Lower leg skin (tissue), 4 donors: ENCODE measurements around the gene ANKRD13D. TPM values are rescaled to one million over a fixed set of nuclear protein-coding genes. Genes with fewer than 3 reads are reported as not detected.

Experiments
- DNase-seq, 2 donors: peaks; one replicate each; pipeline ENCODE4 v3.0.0-alpha.2; 2019; ENCODE audit warnings: low spot score in 2 of 2
- H3K4me3 ChIP-seq: fragments of 200-600 bp; sonication (generic); 2 replicates; pipeline ENCODE4 v1.5.1; 2017; ENCODE audit warnings: mild to moderate bottlenecking, low read depth; ENCODE audit not compliant: poor library complexity, severe bottlenecking
- CTCF ChIP-seq, 3 donors: fragments of 450-650 bp; IDR thresholded peaks; one replicate each; pipeline ENCODE4 v1.5.1; 2016; ENCODE audit warnings: antibody characterized with exemption in 3 of 3, mild to moderate bottlenecking in 3 of 3, moderate library complexity in 2 of 3
- POLR2A ChIP-seq, 2 donors: fragments of 450-650 bp; IDR thresholded peaks; one replicate each; pipeline ENCODE4 v1.6.1; 2016 to 2017; ENCODE audit warnings: antibody characterized with exemption in 2 of 2, mild to moderate bottlenecking in 1 of 2, moderate library complexity in 1 of 2
- WGBS, 2 donors: methylation state at CpG; one replicate each; pipeline ENCODE4 v1.1.5; 2018; 5-methylcytosine and 5-hydroxymethylcytosine counted together
- intact Hi-C: fragments of 100-400 bp; cut with DNase I; formaldehyde crosslinking; loops from one replicate; pipeline ENCODE4 v1.15.0; 2023; ENCODE audit warnings: low total_unique reads
- total RNA-seq, 4 donors: library from RNA; depleted of rRNA; stranded (reverse); fragments of >200 nt; gene quantifications; one replicate each; pipeline ENCODE4 v1.1.0, GENCODE V29; 2016

Gene ANKRD13D
- total RNA-seq, 4 donors from 2014 or later: 60.5 to 84.7 (median 72.8) TPM

- intact Hi-C loops: no loop called here
- no peak overlapping the region for H3K4me3 ChIP-seq
- 84 to 92% methylated on average over 16 to 20 of the region's 20 CpGs for WGBS, 2 donors
- no peak for DNase-seq
- TF ChIP-seq POLR2A (IDR thresholded peaks at IDR 0.05) (no peak), CTCF (IDR thresholded peaks at IDR 0.05) (no peak)
Observed at GRCh38 chr11:67282155-67282875, 6.8 kb upstream of the ANKRD13D start.

- intact Hi-C loops: no loop called here
- H3K4me3 ChIP-seq: no peak overlapping the region
- WGBS, 2 donors: 93 to 94% methylated on average over 11 of the region's 11 CpGs
- TF ChIP-seq POLR2A (IDR thresholded peaks at IDR 0.05) (no peak), CTCF (IDR thresholded peaks at IDR 0.05) (no peak)
- no peak for DNase-seq
Observed at GRCh38 chr11:67282876-67283371, 6.2 kb upstream of the ANKRD13D start.

- intact Hi-C loops: no loop called here
- H3K4me3 ChIP-seq: no peak overlapping the region
- DNase-seq: no peak
- TF ChIP-seq CTCF (IDR thresholded peaks at IDR 0.05) (no peak), POLR2A (IDR thresholded peaks at IDR 0.05) (no peak)
- 83 to 87% methylated on average over 13 of the region's 13 CpGs for WGBS, 2 donors
Observed at GRCh38 chr11:67283481-67283963, 5.6 kb upstream of the ANKRD13D start.

GRCh38 chr11:67284811-67285540 lies 4.1 kb upstream of the ANKRD13D start:
- intact Hi-C loops: no loop called here
- H3K4me3 ChIP-seq: no peak overlapping the region
- 91 to 92% methylated on average over 41 to 45 of the region's 45 CpGs for WGBS, 2 donors
- DNase-seq: no peak
- no peak for TF ChIP-seq CTCF (IDR thresholded peaks at IDR 0.05)
- TF ChIP-seq POLR2A (IDR thresholded peaks at IDR 0.05): no peak

- intact Hi-C loops: no loop called here
- TF ChIP-seq CTCF (IDR thresholded peaks at IDR 0.05) (no peak), POLR2A (IDR thresholded peaks at IDR 0.05) (no peak)
- DNase-seq: no peak
- H3K4me3 ChIP-seq: no peak overlapping the region
- WGBS, 2 donors: 77 to 83% methylated on average over 37 to 38 of the region's 39 CpGs
Observed at GRCh38 chr11:67285541-67286498, 3.3 kb upstream of the ANKRD13D start.
